GM18861 (cell line): ENCODE measurements around the gene MEX3A.
"Not testable (repeated sequence)": the region's sequence is repeated elsewhere in the genome, so short reads cannot be mapped to it uniquely, and the experiment has no call there.

Source experiments
- ATAC-seq: cut with Tn5 transposase; IDR thresholded peaks from one replicate; pipeline ENCODE4 v1.9.1; 2021; ENCODE audit not compliant: unreplicated experiment

MEX3A gene

DNA sequence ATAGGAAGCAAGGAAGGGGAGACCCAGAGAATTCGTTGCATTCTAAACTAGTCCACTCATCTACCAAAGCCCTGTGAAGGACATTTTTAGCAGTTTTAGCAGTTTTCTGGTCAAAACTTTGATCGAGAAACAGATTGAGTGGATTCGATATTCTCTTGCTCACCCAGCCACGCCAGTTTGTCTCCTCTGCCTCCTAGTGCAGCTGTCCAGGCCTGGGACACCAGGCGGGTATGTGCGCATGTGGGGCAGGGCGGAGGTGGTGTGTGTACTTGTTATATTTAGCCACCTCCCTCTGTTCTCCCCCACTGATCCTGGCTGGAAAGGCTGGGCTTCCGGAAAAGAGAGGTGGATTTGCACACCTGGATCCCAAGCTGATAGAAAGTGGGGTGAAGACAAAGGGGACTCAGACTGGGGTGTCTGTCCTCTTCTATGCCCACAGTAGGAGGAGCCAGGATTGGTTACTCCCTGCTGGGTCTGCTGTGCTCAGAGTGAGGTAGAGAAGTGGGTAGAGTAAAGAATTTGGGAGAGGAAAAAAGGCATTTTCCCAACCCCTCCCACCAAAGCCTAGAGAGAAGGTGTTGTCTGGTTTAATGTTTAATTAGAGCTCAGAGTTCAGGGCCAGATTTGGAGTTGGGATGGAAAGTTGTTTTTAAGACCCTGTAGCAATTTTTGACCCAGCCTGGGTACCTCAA lies 36.1 kb upstream of the MEX3A start:
- ATAC-seq, result no peak

DNA sequence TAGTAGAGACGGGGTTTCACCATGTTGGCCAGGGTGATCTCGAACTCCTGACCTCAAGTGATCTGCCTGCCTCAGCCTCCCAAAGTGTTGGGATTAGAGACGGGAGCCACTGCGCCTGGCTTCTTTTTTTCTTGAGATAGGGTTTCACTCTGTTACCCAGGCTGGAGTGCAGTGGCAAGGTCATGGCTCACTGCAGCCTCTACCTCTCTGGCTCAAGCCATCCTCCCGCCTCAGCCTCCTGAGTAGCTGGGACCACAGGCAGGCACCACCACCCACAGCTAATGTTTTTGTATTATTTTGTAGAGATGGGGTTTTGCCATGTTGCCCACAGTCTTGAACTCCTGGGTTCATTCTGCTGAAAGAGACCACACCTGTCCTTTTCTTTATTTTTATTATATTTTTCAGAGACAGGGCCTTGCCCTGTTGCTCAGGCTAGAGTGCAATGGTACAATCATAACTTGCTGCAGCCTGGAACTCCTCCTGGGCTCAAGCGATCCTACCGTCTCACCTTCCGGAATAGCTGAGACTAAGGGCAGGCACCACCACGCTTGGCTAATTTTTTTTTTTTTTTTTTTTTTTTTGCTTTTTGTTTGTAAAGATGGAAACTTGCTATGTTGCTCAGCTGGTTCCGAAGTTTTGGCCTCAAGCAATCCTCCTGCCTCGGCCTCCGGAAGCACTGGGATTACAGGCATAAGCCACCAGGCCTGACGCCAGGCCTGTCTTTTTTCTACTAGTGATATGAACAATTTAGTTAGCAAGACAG lies 35.3 kb upstream of the MEX3A start:
- ATAC-seq, result no peak

GRCh38 chr1:156116731-156117130 lies 34.5 kb upstream of the MEX3A start:
- ATAC-seq, result not testable (repeated sequence)

DNA sequence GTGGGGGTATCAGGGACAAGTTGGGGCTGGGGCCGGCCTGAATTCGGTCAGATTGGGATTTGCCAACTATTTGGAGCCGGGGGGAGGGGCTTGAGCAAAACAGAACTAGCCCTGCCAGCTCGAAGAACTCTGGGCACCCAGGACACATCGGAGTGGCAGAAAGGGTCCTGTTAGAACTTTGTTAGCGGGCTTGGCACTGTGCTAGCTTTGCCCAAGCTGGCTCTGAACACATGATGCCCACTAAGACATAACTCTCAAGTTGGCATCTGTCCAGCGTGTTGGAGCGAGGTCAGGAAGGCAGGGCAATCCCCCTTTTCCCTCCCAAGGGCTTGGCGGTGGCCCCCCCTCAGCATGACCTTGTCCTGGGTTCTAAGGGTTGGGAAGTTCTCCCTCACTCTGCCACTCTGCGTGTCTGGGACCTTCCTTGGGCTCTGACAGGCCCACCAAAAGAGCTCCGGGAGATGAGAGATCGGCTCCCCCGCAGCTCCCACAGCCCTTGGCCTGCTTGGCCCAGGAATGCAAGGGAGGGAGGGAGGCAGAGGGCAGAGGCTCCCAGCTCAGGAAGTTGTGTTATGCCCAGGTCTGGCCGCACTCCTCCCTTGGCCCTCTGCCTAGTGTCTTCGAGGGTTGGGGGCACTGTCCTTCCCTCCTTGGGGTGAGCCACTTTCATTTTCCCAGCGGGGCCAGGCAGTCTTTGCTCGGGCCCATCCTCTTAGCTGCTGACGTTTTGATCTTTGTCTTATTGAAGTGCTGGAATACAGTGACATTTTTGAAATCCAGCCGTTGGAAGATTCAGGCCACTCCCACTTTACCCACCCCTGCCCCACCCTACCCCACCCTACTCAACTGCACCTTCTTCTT lies 33.5 kb upstream of the MEX3A start:
- no peak for ATAC-seq

DNA sequence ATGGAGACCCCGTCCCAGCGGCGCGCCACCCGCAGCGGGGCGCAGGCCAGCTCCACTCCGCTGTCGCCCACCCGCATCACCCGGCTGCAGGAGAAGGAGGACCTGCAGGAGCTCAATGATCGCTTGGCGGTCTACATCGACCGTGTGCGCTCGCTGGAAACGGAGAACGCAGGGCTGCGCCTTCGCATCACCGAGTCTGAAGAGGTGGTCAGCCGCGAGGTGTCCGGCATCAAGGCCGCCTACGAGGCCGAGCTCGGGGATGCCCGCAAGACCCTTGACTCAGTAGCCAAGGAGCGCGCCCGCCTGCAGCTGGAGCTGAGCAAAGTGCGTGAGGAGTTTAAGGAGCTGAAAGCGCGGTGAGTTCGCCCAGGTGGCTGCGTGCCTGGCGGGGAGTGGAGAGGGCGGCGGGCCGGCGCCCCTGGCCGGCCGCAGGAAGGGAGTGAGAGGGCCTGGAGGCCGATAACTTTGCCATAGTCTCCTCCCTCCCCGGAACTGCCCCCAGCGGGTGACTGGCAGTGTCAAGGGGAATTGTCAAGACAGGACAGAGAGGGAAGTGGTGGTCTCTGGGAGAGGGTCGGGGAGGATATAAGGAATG lies 32.8 kb upstream of the MEX3A start:
- peak; percentile 10 for ATAC-seq

DNA sequence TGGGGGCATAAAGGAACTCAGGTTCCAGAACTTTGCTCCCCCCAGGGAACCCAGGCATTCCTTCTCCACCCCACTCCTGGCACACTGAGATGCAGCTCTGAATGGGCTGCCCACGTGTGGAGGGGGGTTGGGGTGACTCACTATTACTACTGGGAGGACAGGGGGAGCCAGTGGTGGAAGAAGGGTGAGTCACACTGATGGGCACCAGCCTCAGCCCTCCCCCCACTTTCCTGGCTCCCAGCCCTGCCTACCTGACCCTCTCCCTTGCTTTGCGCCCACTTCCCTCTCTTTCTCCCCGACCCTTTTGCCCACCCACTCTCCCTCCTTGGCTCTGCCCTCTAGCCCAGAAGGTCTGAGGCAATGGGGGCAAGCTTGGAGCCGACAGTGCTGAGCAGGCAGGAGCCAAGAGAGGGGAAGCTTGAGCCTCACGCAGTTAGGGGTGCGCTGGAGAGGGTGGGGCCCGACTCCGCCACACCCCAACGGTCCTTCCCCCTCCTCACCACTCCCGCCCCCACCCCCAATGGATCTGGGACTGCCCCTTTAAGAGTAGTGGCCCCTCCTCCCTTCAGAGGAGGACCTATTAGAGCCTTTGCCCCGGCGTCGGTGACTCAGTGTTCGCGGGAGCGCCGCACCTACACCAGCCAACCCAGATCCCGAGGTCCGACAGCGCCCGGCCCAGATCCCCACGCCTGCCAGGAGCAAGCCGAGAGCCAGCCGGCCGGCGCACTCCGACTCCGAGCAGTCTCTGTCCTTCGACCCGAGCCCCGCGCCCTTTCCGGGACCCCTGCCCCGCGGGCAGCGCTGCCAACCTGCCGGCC lies 32.0 kb upstream of the MEX3A start, which contains the start of gene LMNA:
LMNA (plus strand) TSS at position 611 of the 818 bp plus-strand sequence. CDS start 208 bp downstream, outside the sequence.
- peak; percentile 53 for ATAC-seq

DNA sequence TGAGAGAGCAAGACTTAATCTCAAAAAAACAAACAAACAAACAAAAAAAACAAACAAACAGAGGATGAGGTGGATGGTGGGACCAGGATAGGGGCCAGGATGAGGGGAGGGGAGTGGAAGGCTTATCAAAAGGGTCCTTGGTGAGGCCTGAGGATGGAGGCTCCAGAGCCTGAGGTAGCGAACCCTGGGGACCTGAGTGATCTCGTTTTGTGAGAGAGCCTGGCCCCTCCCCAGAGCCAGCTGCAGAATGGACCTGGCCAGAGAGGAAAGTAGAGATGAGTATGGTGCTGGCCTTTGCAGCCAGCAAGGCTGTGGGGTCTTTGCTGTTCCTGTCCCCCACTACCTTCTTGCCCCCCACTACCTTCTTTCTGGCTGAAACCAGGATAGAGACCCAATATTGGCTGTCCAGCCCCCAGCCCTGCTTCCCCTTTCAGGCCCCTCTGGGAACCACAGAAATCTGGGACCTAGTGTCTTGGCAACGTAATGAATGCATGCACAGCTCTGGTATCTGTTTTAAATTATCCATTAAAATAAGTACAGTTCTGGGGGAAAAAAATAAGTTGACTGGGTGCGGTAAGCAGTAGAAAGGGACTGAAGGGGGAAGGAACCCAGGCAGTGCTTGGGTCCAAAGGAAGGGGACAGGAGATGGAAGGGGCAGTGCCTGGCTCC lies 31.2 kb upstream of the MEX3A start:
- ATAC-seq, result no peak

DNA sequence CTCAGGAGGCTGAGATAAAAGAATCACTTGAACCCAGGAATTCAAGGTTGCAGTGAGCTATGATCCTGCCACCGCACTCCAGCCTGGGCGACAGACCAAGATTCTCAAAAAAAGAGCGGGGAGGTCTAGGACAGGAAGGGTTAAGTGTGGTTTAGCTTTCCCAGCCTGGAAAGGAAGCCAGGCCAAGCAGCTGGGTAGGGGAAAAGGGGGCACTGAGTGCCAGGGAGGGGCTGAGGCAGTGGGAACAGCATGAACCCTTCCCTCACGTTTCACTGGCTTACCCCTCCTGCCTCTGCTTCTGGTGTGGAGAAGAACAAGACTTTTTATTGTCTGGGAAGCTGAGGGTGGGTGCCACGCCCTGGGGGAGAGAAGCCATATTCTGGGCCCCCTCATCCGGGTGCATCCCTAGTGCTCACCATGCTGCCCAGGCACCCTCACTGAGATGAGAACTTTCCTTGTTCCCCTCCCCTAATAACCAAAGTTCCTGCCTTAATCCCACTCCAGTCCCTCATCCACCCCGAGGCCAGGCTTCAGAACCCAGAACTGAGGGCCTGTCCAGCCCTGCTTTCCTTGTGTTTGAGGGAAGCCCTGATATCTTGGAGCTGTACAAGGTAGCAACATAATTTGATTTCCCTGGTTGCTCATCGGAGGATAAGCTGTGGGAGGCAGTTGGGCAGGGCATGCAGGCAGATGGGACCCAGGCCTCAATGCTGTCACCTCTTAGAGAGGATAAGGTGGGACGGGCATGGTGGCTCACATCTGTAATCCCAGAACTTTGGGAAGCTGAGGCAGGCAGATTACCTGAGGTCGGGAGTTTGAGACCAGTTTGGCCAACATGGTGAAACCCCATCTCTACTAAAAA lies 30.2 kb upstream of the MEX3A start:
- ATAC-seq, result no peak

DNA sequence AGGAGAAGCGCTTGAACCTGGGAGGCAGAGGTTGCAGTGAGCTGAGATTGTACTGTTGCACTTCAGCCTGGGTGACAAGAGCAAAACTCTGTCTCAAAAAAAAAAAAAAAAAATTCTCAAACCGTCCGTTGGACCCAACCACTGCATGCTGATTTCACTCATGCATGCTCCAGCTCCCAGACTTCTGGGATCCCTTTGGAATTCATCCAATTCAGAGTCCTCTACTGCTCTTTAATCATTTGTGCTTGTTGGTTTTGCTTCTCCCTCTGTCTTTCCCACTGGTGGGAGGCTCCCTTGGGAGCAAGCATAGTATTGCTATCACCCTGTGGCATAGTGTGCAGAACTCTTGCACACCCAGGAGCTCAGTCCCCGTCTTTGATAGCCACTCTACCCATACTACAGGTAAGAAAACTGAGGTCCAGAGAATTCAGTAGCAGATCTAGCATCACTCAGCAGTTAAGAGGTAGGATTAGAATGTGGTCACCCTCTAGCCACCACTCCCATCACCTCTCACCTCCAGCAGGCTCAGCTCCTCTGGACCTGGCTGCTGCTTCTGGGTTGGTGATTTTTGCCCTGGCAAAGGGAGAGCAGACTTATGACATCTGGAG lies 29.2 kb upstream of the MEX3A start:
- ATAC-seq, result no peak

GRCh38 chr1:156110252-156110651 lies 28.0 kb upstream of the MEX3A start:
- no peak for ATAC-seq

GRCh38 chr1:156108664-156109241 lies 26.5 kb upstream of the MEX3A start:
- ATAC-seq, result no peak

- ATAC-seq, result no peak
Measured at GRCh38 chr1:156108057-156108456, 25.8 kb upstream of the MEX3A start.

DNA sequence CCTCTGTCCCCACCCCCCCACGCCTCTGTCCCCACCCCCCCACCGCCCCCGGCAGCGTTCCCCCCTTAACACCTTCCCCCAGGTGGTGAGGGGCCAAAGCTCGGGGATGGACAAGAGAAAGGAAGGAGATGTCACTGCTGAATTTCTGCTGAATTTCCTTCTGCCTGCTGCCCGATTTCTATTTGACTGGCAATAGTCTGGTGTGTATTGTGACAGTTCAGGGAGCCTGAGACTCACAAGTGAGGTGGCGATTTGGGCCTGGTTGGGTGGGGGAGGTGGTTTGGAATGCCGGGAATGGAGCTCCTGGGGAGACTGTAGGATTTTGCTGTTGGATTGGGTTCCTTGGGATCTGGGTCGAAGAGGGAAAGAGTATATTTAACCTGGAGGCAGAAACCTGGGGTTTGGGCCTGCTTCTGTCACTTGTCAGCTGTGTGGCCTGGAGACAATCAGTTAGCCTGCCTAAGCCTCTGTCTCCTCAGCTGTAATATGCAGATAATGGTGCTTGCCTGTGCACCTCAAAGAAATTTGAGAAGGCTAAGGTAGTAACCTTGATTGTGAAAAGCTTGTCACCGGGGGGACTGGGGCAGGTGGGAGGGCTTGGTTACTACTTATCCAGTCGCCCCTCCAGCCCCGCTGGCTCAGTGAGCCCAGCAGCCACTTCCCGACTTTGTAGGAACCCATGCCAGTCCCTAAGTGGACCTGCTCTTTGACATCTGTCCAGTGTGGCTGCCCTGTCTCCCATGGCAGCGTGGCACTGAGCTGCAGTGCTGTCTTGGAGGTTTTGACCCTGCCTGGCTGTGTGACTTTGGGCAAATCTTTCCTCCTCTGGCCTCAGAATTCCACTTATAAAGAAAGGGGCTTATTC lies 24.6 kb upstream of the MEX3A start:
- ATAC-seq, result no peak

- no peak for ATAC-seq
Measured at GRCh38 chr1:156104861-156105832, 22.9 kb upstream of the MEX3A start.

- ATAC-seq, result no peak
Measured at GRCh38 chr1:156104065-156104810, 22.0 kb upstream of the MEX3A start.
